Sigmoid colon (tissue), 4 donors: ENCODE measurements around the gene KCNH8.

ENCODE experiments used
- CTCF ChIP-seq, 4 experiments: fragments of 450-650 bp in 3 of 4; fragments of 200-600 bp in 1 of 4; IDR thresholded peaks; one replicate each; pipeline ENCODE4 v1.5.1; 2016 to 2019; ENCODE audit warnings: antibody characterized with exemption in 4 of 4, mild to moderate bottlenecking in 3 of 4, moderate library complexity in 2 of 4
- EP300 ChIP-seq, 4 donors: sonication (generic); formaldehyde crosslinking; IDR thresholded peaks; one replicate each; pipeline ENCODE4 v1.6.1; 2017; ENCODE audit warnings: antibody characterized with exemption in 4 of 4
- POLR2A ChIP-seq, 2 donors: fragments of 450-650 bp; IDR thresholded peaks; one replicate each; pipeline ENCODE4 v1.6.1; 2016; ENCODE audit warnings: antibody characterized with exemption in 2 of 2, mild to moderate bottlenecking in 2 of 2, moderate library complexity in 2 of 2
- POLR2AphosphoS5 ChIP-seq, 4 donors: sonication (generic); formaldehyde crosslinking; IDR thresholded peaks; one replicate each; pipeline ENCODE4 v1.6.1; 2017; ENCODE audit warnings: antibody characterized with exemption in 4 of 4

- TF ChIP-seq CTCF (IDR thresholded peaks at IDR 0.05): no peak
- no peak for TF ChIP-seq POLR2AphosphoS5 (IDR thresholded peaks at IDR 0.05)
- TF ChIP-seq POLR2A (IDR thresholded peaks at IDR 0.05): no peak
- no peak for TF ChIP-seq EP300 (IDR thresholded peaks at IDR 0.05)
These were observed 291.6 kb downstream of the KCNH8 start for GRCh38 chr3:19439944-19440343.
